Calu3 (cell line): ENCODE results near the gene TRPV6. TPM values are rescaled to one million over a fixed set of nuclear protein-coding genes. Genes with fewer than 3 reads are reported as not detected.

ENCODE experiments used
- Bru-seq: library from RNA; stranded (reverse); fragments of 400-500 nt; gene quantifications from one replicate; lab custom pipeline; 2021; lab: Mats Ljungman, UMichigan
- BruChase-seq, 2 experiments: library from RNA; stranded (reverse); fragments of 400-500 nt; gene quantifications; one replicate each; lab custom pipeline; 2021; lab: Mats Ljungman, UMichigan
- BruUV-seq: library from RNA; stranded (reverse); fragments of 400-500 nt; replicated peaks from 2 replicates; lab custom pipeline; 2021; lab: Mats Ljungman, UMichigan
- CTCF ChIA-PET: fragments of 300-600 bp; sonication (Branson Sonifier 250); formaldehyde crosslinking; loops from one replicate; lab custom pipeline; 2022; ENCODE audit warnings: antibody characterized with exemption; lab: Charles Lee
- DNase-seq: peaks from one replicate; pipeline ENCODE4 v3.0.0; 2022
- H3K27ac Mint-ChIP-seq: one replicate; pipeline ENCODE4 v1.8.0; 2022; ENCODE audit warnings: mixed read lengths; ENCODE audit not compliant: unreplicated experiment
- H3K27me3 Mint-ChIP-seq: one replicate; pipeline ENCODE4 v1.8.0; 2022; ENCODE audit warnings: mixed read lengths; ENCODE audit not compliant: unreplicated experiment
- H3K36me3 Mint-ChIP-seq: one replicate; pipeline ENCODE4 v1.8.0; 2022; ENCODE audit warnings: mild to moderate bottlenecking, moderate library complexity, mixed read lengths; ENCODE audit not compliant: insufficient read depth, unreplicated experiment
- H3K4me1 Mint-ChIP-seq: one replicate; pipeline ENCODE4 v1.8.0; 2022; ENCODE audit warnings: mild to moderate bottlenecking, low read depth, mixed read lengths; ENCODE audit not compliant: unreplicated experiment
- H3K4me3 Mint-ChIP-seq: one replicate; pipeline ENCODE4 v1.8.0; 2022; ENCODE audit warnings: mild to moderate bottlenecking, low read depth, moderate library complexity, mixed read lengths; ENCODE audit not compliant: unreplicated experiment
- H3K9me3 Mint-ChIP-seq: one replicate; pipeline ENCODE4 v1.8.0; 2022; ENCODE audit warnings: low read depth, mixed read lengths; ENCODE audit not compliant: unreplicated experiment
- CTCF ChIP-seq: fragments of 200-600 bp; IDR thresholded peaks from one replicate; pipeline ENCODE4 v1.8.0; 2022; ENCODE audit warnings: antibody characterized with exemption; ENCODE audit not compliant: unreplicated experiment
- intact Hi-C: fragments of 100-400 bp; cut with micrococcal nuclease; formaldehyde crosslinking; loops from one replicate; pipeline ENCODE4 v1.10.0; 2022; ENCODE audit not compliant: unreplicated experiment
- long read RNA-seq: library from polyadenylated mRNA; stranded (forward); transcript quantifications from one replicate; pipeline ENCODE4 v2.0.0, GENCODE V29; 2022
- total RNA-seq: library from RNA; stranded (reverse); gene quantifications from 2 replicates; pipeline ENCODE4 v1.2.3, GENCODE V29; 2022

TRPV6 gene
- 1.7 TPM in 2 replicates for total RNA-seq
- percentile 27 among the genes with signal in this experiment for Bru-seq, nascent RNA
- BruChase-seq, experiment 1, labeled RNA remaining after a 6-hour chase: percentile 27 among the genes with signal in this experiment
- percentile 30 among the genes with signal in this experiment for BruChase-seq, experiment 2, labeled RNA remaining after a 2-hour chase
- long read RNA-seq, partial matches to known transcripts: 1 of 2 reads
- long read RNA-seq, other reads (novel, unspliced or antisense): 1 of 2 reads

GRCh38 chr7:142885311-142886230 lies at the start of gene TRPV6:
TRPV6 (minus strand) TSS chr7:142885745.
- CTCF ChIA-PET: interaction anchor here (1.8 kb wide), 1 partner anchor 13 kb away, joined by 5 read pairs; no protein-coding TSS in a partner anchor
- H3K4me3 Mint-ChIP-seq: peak within 1 kb of the TSS; percentile 48
- no TSS peak for BruUV-seq

GRCh38 chr7:142934056-142934455 lies 48.5 kb upstream of the TRPV6 start:
- Mint-ChIP-seq H3K4me1 (no peaks in the 10 kb centered on the region), H3K4me3 (no peak overlapping the region), H3K27me3 (peaks cover 67% of the 10 kb centered on the region), H3K36me3 (no peaks in the 10 kb centered on the region), H3K27ac (no peak overlapping the region), H3K9me3 (no peaks in the 10 kb centered on the region)
- no peak for DNase-seq
- CTCF ChIA-PET: interaction anchor here (1.1 kb wide), 2 partner anchors 20 to 30 kb away, joined by 3 read pairs; no protein-coding TSS in a partner anchor
- intact Hi-C loops: no loop called here
- no peak for TF ChIP-seq CTCF
- BruUV-seq: no TSS peak

More at GRCh38 chr7:142885311-142886230, at the start of gene TRPV6:
- Mint-ChIP-seq H3K9me3 (no peaks in the 10 kb centered on the region), H3K36me3 (peaks cover 4% of the 10 kb centered on the region), H3K27ac (no peak within 1 kb of the TSS), H3K27me3 (peaks cover 61% of the 10 kb centered on the region), H3K4me1 (peaks cover 56% of the 10 kb centered on the region)
- intact Hi-C loops: loop anchor here (10.0 kb wide), 1 partner anchor 329 kb away; no protein-coding TSS in a partner anchor
- no peak for TF ChIP-seq CTCF
- DNase-seq: peak; percentile 58

GRCh38 chr7:142933624-142934023 lies 48.1 kb upstream of the TRPV6 start, which contains the start of gene TRPV5:
TRPV5 (minus strand) TSS chr7:142933746; CDS start chr7:142933459, 287 bp downstream.
- peaks cover 67% of the 10 kb centered on the region for H3K27me3 Mint-ChIP-seq
- H3K9me3 Mint-ChIP-seq: no peaks in the 10 kb centered on the region
- CTCF ChIA-PET: interaction anchor here (1.1 kb wide), 2 partner anchors 20 to 31 kb away, joined by 3 read pairs; no protein-coding TSS in a partner anchor
- intact Hi-C loops: no loop called here
- TF ChIP-seq CTCF: no peak
- no TSS peak for BruUV-seq
- no peaks in the 10 kb centered on the region for H3K4me1 Mint-ChIP-seq
- H3K27ac Mint-ChIP-seq: no peak within 1 kb of the TSS
- no peak within 1 kb of the TSS for H3K4me3 Mint-ChIP-seq
- H3K36me3 Mint-ChIP-seq: no peaks in the 10 kb centered on the region
- no peak for DNase-seq

- no peaks in the 10 kb centered on the region for H3K4me1 Mint-ChIP-seq
- no peak overlapping the region for H3K4me3 Mint-ChIP-seq
- no peak for DNase-seq
- no TSS peak for BruUV-seq
- peaks cover 67% of the 10 kb centered on the region for H3K27me3 Mint-ChIP-seq
- CTCF ChIA-PET: interaction anchor here (1.1 kb wide), 2 partner anchors 19 to 31 kb away, joined by 3 read pairs; no protein-coding TSS in a partner anchor
- intact Hi-C loops: no loop called here
- TF ChIP-seq CTCF: no peak
- H3K9me3 Mint-ChIP-seq: no peaks in the 10 kb centered on the region
- H3K36me3 Mint-ChIP-seq: no peaks in the 10 kb centered on the region
- H3K27ac Mint-ChIP-seq: no peak overlapping the region
These were observed 47.5 kb upstream of the TRPV6 start for GRCh38 chr7:142933092-142933475.
